ENCODE data around the gene ATG16L1.

ATG16L1 gene

GRCh38 chr2:233332125-233332524 is 80.7 kb downstream of the ATG16L1 start:
- no peak for TF ChIP-seq GATA2 (IDR thresholded peaks at IDR 0.05; ENCODE audit: low read depth, low read length)
- no peak for TF ChIP-seq GATA3 (IDR thresholded peaks at IDR 0.05; ENCODE audit: low read depth, low read length)

GRCh38 chr2:233334915-233335314 is 83.4 kb downstream of the ATG16L1 start:
- TF ChIP-seq GATA3 (IDR thresholded peaks at IDR 0.05; ENCODE audit: low read depth, low read length) (no peak), GATA2 (IDR thresholded peaks at IDR 0.05; ENCODE audit: low read depth, low read length) (no peak)

- no peak for TF ChIP-seq GATA2 (IDR thresholded peaks at IDR 0.05; ENCODE audit: low read depth, low read length)
- TF ChIP-seq GATA3 (IDR thresholded peaks at IDR 0.05; ENCODE audit: low read depth, low read length) = no peak
Measured at GRCh38 chr2:233336541-233336940, 85.1 kb downstream of the ATG16L1 start.

- TF ChIP-seq GATA2 (IDR thresholded peaks at IDR 0.05; ENCODE audit: low read depth, low read length) (peak; percentile 88), GATA3 (IDR thresholded peaks at IDR 0.05; ENCODE audit: low read depth, low read length) (no peak)
Measured at GRCh38 chr2:233338046-233338445, 86.6 kb downstream of the ATG16L1 start.

- TF ChIP-seq GATA3 (IDR thresholded peaks at IDR 0.05; ENCODE audit: low read depth, low read length) (no peak), GATA2 (IDR thresholded peaks at IDR 0.05; ENCODE audit: low read depth, low read length) (no peak)
Measured at GRCh38 chr2:233338812-233339368, 87.4 kb downstream of the ATG16L1 start.

GRCh38 chr2:233339427-233339826 is 88.0 kb downstream of the ATG16L1 start:
- TF ChIP-seq GATA2 (IDR thresholded peaks at IDR 0.05; ENCODE audit: low read depth, low read length) (no peak), GATA3 (IDR thresholded peaks at IDR 0.05; ENCODE audit: low read depth, low read length) (no peak)

- TF ChIP-seq GATA3 (IDR thresholded peaks at IDR 0.05; ENCODE audit: low read depth, low read length) = no peak
- TF ChIP-seq GATA2 (IDR thresholded peaks at IDR 0.05; ENCODE audit: low read depth, low read length) = no peak
Measured at GRCh38 chr2:233341296-233341695, 89.8 kb downstream of the ATG16L1 start.

GRCh38 chr2:233342301-233342700 is 90.8 kb downstream of the ATG16L1 start:
- TF ChIP-seq GATA2 (IDR thresholded peaks at IDR 0.05; ENCODE audit: low read depth, low read length) (no peak), GATA3 (IDR thresholded peaks at IDR 0.05; ENCODE audit: low read depth, low read length) (no peak)

GRCh38 chr2:233343171-233343705 is 91.8 kb downstream of the ATG16L1 start:
- no peak for TF ChIP-seq GATA2 (IDR thresholded peaks at IDR 0.05; ENCODE audit: low read depth, low read length)
- no peak for TF ChIP-seq GATA3 (IDR thresholded peaks at IDR 0.05; ENCODE audit: low read depth, low read length)
